Activated T-cell treated with anti-CD3 and anti-CD28 coated beads, Interleukin-2, amount 50 U/mL, for 24 hours (primary cell): ENCODE results near the gene LRP10.

Experiments used
- DNase-seq: peaks from one replicate; pipeline ENCODE4 v3.0.0-alpha.2; 2020
- H3K27ac Mint-ChIP-seq: 2 replicates; pipeline ENCODE4 v1.8.0; 2020; ENCODE audit warnings: mild to moderate bottlenecking, mixed read lengths
- H3K27me3 Mint-ChIP-seq: 2 replicates; pipeline ENCODE4 v1.8.0; 2020; ENCODE audit warnings: mixed read lengths
- H3K36me3 Mint-ChIP-seq: 2 replicates; pipeline ENCODE4 v1.8.0; 2020; ENCODE audit warnings: low read depth, mixed read lengths
- H3K4me1 Mint-ChIP-seq: 2 replicates; pipeline ENCODE4 v1.8.0; 2020; ENCODE audit warnings: low read depth, mixed read lengths
- H3K4me3 Mint-ChIP-seq: 2 replicates; pipeline ENCODE4 v1.8.0; 2020; ENCODE audit warnings: mild to moderate bottlenecking, moderate library complexity, mixed read lengths
- H3K9me3 Mint-ChIP-seq: 2 replicates; pipeline ENCODE4 v1.8.0; 2020; ENCODE audit warnings: mixed read lengths

The LRP10 gene

GRCh38 chr14:22839159-22839779, 32.3 kb upstream of the LRP10 start:
- Mint-ChIP-seq H3K36me3 (peaks cover 21% of the 10 kb centered on the region), H3K4me3 (no peak overlapping the region), H3K27me3 (peaks cover 28% of the 10 kb centered on the region), H3K9me3 (no peaks in the 10 kb centered on the region), H3K4me1 (peaks cover 14% of the 10 kb centered on the region), H3K27ac (no peak overlapping the region)
- DNase-seq = no peak

- H3K27me3 Mint-ChIP-seq = peaks cover 42% of the 10 kb centered on the region
- no peak overlapping the region for H3K27ac Mint-ChIP-seq
- no peaks in the 10 kb centered on the region for H3K9me3 Mint-ChIP-seq
- peaks cover 14% of the 10 kb centered on the region for H3K4me1 Mint-ChIP-seq
- no peak overlapping the region for H3K4me3 Mint-ChIP-seq
- H3K36me3 Mint-ChIP-seq = peaks cover 2% of the 10 kb centered on the region
- no peak for DNase-seq
Measured at GRCh38 chr14:22841311-22841710, 30.2 kb upstream of the LRP10 start.

GRCh38 chr14:22841769-22842168, 29.8 kb upstream of the LRP10 start:
- H3K27me3 Mint-ChIP-seq = peaks cover 45% of the 10 kb centered on the region
- no peak for DNase-seq
- no peaks in the 10 kb centered on the region for H3K36me3 Mint-ChIP-seq
- no peak overlapping the region for H3K4me3 Mint-ChIP-seq
- peaks cover 11% of the 10 kb centered on the region for H3K4me1 Mint-ChIP-seq
- no peaks in the 10 kb centered on the region for H3K9me3 Mint-ChIP-seq
- H3K27ac Mint-ChIP-seq = no peak overlapping the region

GRCh38 chr14:22842211-22843122, 29.1 kb upstream of the LRP10 start:
- no peaks in the 10 kb centered on the region for H3K36me3 Mint-ChIP-seq
- H3K9me3 Mint-ChIP-seq = no peaks in the 10 kb centered on the region
- no peak for DNase-seq
- H3K4me3 Mint-ChIP-seq = no peak overlapping the region
- no peak overlapping the region for H3K27ac Mint-ChIP-seq
- H3K27me3 Mint-ChIP-seq = peaks cover 42% of the 10 kb centered on the region
- peaks cover 8% of the 10 kb centered on the region for H3K4me1 Mint-ChIP-seq

GRCh38 chr14:22843123-22843925, 28.2 kb upstream of the LRP10 start:
- no peaks in the 10 kb centered on the region for H3K36me3 Mint-ChIP-seq
- peaks cover 6% of the 10 kb centered on the region for H3K4me1 Mint-ChIP-seq
- H3K4me3 Mint-ChIP-seq = no peak overlapping the region
- no peak for DNase-seq
- no peaks in the 10 kb centered on the region for H3K9me3 Mint-ChIP-seq
- H3K27ac Mint-ChIP-seq = no peak overlapping the region
- H3K27me3 Mint-ChIP-seq = peaks cover 42% of the 10 kb centered on the region

- peaks cover 42% of the 10 kb centered on the region for H3K27me3 Mint-ChIP-seq
- no peak for DNase-seq
Measured at GRCh38 chr14:22844221-22845102, 27.1 kb upstream of the LRP10 start.

GRCh38 chr14:22845103-22845394, 26.5 kb upstream of the LRP10 start:
- peaks cover 4% of the 10 kb centered on the region for H3K4me1 Mint-ChIP-seq
- H3K9me3 Mint-ChIP-seq = no peaks in the 10 kb centered on the region
- no peak for DNase-seq
- no peaks in the 10 kb centered on the region for H3K36me3 Mint-ChIP-seq
- no peak overlapping the region for H3K27ac Mint-ChIP-seq
- H3K27me3 Mint-ChIP-seq = peaks cover 39% of the 10 kb centered on the region
- H3K4me3 Mint-ChIP-seq = no peak overlapping the region

More at GRCh38 chr14:22844221-22845102, 27.1 kb upstream of the LRP10 start:
- Mint-ChIP-seq H3K4me1 (peaks cover 4% of the 10 kb centered on the region), H3K36me3 (no peaks in the 10 kb centered on the region), H3K4me3 (no peak overlapping the region), H3K27ac (no peak overlapping the region), H3K9me3 (no peaks in the 10 kb centered on the region)

GRCh38 chr14:22845821-22846625, 25.5 kb upstream of the LRP10 start:
- H3K27me3 Mint-ChIP-seq = peaks cover 37% of the 10 kb centered on the region
- no peaks in the 10 kb centered on the region for H3K9me3 Mint-ChIP-seq
- no peak overlapping the region for H3K27ac Mint-ChIP-seq
- peaks cover 4% of the 10 kb centered on the region for H3K4me1 Mint-ChIP-seq
- H3K36me3 Mint-ChIP-seq = no peaks in the 10 kb centered on the region
- DNase-seq = no peak
- no peak overlapping the region for H3K4me3 Mint-ChIP-seq

GRCh38 chr14:22846811-22847307, 24.7 kb upstream of the LRP10 start:
- H3K27ac Mint-ChIP-seq = no peak overlapping the region
- peaks cover 11% of the 10 kb centered on the region for H3K4me1 Mint-ChIP-seq

GRCh38 chr14:22847661-22848341, 23.7 kb upstream of the LRP10 start:
- Mint-ChIP-seq H3K9me3 (no peaks in the 10 kb centered on the region), H3K36me3 (no peaks in the 10 kb centered on the region), H3K4me3 (no peak overlapping the region), H3K27ac (no peak overlapping the region), H3K4me1 (peaks cover 12% of the 10 kb centered on the region), H3K27me3 (peaks cover 37% of the 10 kb centered on the region)
- DNase-seq = no peak

More at GRCh38 chr14:22846811-22847307, 24.7 kb upstream of the LRP10 start:
- Mint-ChIP-seq H3K27me3 (peaks cover 37% of the 10 kb centered on the region), H3K36me3 (no peaks in the 10 kb centered on the region), H3K9me3 (no peaks in the 10 kb centered on the region), H3K4me3 (no peak overlapping the region)
- DNase-seq = no peak

GRCh38 chr14:22848351-22849164, 23.0 kb upstream of the LRP10 start:
- H3K27me3 Mint-ChIP-seq = peaks cover 34% of the 10 kb centered on the region
- H3K36me3 Mint-ChIP-seq = no peaks in the 10 kb centered on the region
- H3K9me3 Mint-ChIP-seq = no peaks in the 10 kb centered on the region
- no peak overlapping the region for H3K4me3 Mint-ChIP-seq
- no peak for DNase-seq
- peaks cover 19% of the 10 kb centered on the region for H3K4me1 Mint-ChIP-seq
- peak overlapping the region; percentile 52 for H3K27ac Mint-ChIP-seq

- Mint-ChIP-seq H3K27ac (no peak overlapping the region), H3K36me3 (no peaks in the 10 kb centered on the region), H3K4me3 (no peak overlapping the region), H3K27me3 (peaks cover 29% of the 10 kb centered on the region), H3K9me3 (no peaks in the 10 kb centered on the region), H3K4me1 (peaks cover 21% of the 10 kb centered on the region)
- DNase-seq = no peak
Measured at GRCh38 chr14:22849212-22849819, 22.2 kb upstream of the LRP10 start.
